Nephron progenitor cell (in vitro differentiated cells): ENCODE results near the gene NAA80.

Source experiments
- DNase-seq: peaks from one replicate; pipeline ENCODE4 v3.0.0; 2021
- H3K27ac Mint-ChIP-seq: 2 replicates; pipeline ENCODE4 v1.8.0; 2021; ENCODE audit warnings: mild to moderate bottlenecking, moderate library complexity, mixed read lengths
- H3K27me3 Mint-ChIP-seq: 2 replicates; pipeline ENCODE4 v1.8.0; 2021; ENCODE audit warnings: mild to moderate bottlenecking, low read depth, mixed read lengths; ENCODE audit not compliant: poor library complexity
- H3K36me3 Mint-ChIP-seq: 2 replicates; pipeline ENCODE4 v1.8.0; 2021; ENCODE audit warnings: low read depth, mixed read lengths
- H3K4me1 Mint-ChIP-seq: 2 replicates; pipeline ENCODE4 v1.8.0; 2021; ENCODE audit warnings: mixed read lengths
- H3K4me3 Mint-ChIP-seq: 2 replicates; pipeline ENCODE4 v1.8.0; 2021; ENCODE audit warnings: mild to moderate bottlenecking, moderate library complexity, mixed read lengths
- H3K9me3 Mint-ChIP-seq: 2 replicates; pipeline ENCODE4 v1.8.0; 2021; ENCODE audit warnings: mild to moderate bottlenecking, moderate library complexity, mixed read lengths
- CTCF ChIP-seq: fragments of 200-600 bp; sonication (generic); IDR thresholded peaks from 2 replicates; pipeline ENCODE4 v1.5.0; 2021; ENCODE audit warnings: antibody characterized with exemption

The NAA80 gene

GRCh38 chr3:50338965-50339364, 39.8 kb upstream of the NAA80 start:
- TF ChIP-seq CTCF = no peak
- Mint-ChIP-seq H3K9me3 (peaks cover 2% of the 10 kb centered on the region), H3K27ac (no peak overlapping the region), H3K4me1 (peaks cover 50% of the 10 kb centered on the region), H3K4me3 (peak overlapping the region; percentile 94), H3K27me3 (peaks cover 63% of the 10 kb centered on the region), H3K36me3 (no peaks in the 10 kb centered on the region)
- no peak for DNase-seq

- Mint-ChIP-seq H3K4me1 (peaks cover 55% of the 10 kb centered on the region), H3K4me3 (peak overlapping the region; percentile 94), H3K27ac (peak overlapping the region; percentile 99), H3K9me3 (no peaks in the 10 kb centered on the region), H3K36me3 (no peaks in the 10 kb centered on the region), H3K27me3 (peaks cover 46% of the 10 kb centered on the region)
- DNase-seq = peak; percentile 99
- TF ChIP-seq CTCF = no peak
These were observed 38.1 kb upstream of the NAA80 start for GRCh38 chr3:50337175-50337861.

GRCh38 chr3:50336452-50337174, 37.4 kb upstream of the NAA80 start:
- Mint-ChIP-seq H3K9me3 (no peaks in the 10 kb centered on the region), H3K4me1 (peaks cover 55% of the 10 kb centered on the region), H3K27ac (peak overlapping the region; percentile 95), H3K36me3 (no peaks in the 10 kb centered on the region), H3K4me3 (peak overlapping the region; percentile 94), H3K27me3 (peaks cover 39% of the 10 kb centered on the region)
- DNase-seq = no peak
- no peak for TF ChIP-seq CTCF

GRCh38 chr3:50334339-50335075, 35.3 kb upstream of the NAA80 start:
- Mint-ChIP-seq H3K36me3 (peaks cover 7% of the 10 kb centered on the region), H3K4me1 (peaks cover 48% of the 10 kb centered on the region), H3K27ac (peak overlapping the region; percentile 88), H3K9me3 (no peaks in the 10 kb centered on the region), H3K27me3 (peaks cover 18% of the 10 kb centered on the region), H3K4me3 (peak overlapping the region; percentile 61)
- no peak for DNase-seq
- no peak for TF ChIP-seq CTCF

GRCh38 chr3:50333744-50334328, 34.6 kb upstream of the NAA80 start:
- Mint-ChIP-seq H3K27ac (peak overlapping the region; percentile 90), H3K4me3 (peak overlapping the region; percentile 61), H3K36me3 (peaks cover 7% of the 10 kb centered on the region), H3K4me1 (peaks cover 41% of the 10 kb centered on the region), H3K27me3 (peaks cover 12% of the 10 kb centered on the region), H3K9me3 (no peaks in the 10 kb centered on the region)
- no peak for DNase-seq
- no peak for TF ChIP-seq CTCF
